ENCODE data around the gene DZIP1L.
"Not testable (repeated sequence)": the region's sequence is repeated elsewhere in the genome, so short reads cannot be mapped to it uniquely, and the experiment has no call there.

The DZIP1L gene, protein sequence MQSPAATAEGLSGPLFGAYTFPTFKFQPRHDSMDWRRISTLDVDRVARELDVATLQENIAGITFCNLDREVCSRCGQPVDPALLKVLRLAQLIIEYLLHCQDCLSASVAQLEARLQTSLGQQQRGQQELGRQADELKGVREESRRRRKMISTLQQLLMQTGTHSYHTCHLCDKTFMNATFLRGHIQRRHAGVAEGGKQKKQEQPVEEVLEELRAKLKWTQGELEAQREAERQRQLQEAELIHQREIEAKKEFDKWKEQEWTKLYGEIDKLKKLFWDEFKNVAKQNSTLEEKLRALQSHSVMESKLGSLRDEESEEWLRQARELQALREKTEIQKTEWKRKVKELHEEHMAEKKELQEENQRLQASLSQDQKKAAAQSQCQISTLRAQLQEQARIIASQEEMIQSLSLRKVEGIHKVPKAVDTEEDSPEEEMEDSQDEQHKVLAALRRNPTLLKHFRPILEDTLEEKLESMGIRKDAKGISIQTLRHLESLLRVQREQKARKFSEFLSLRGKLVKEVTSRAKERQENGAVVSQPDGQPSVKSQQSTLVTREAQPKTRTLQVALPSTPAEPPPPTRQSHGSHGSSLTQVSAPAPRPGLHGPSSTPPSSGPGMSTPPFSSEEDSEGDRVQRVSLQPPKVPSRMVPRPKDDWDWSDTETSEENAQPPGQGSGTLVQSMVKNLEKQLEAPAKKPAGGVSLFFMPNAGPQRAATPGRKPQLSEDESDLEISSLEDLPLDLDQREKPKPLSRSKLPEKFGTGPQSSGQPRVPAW

DNA sequence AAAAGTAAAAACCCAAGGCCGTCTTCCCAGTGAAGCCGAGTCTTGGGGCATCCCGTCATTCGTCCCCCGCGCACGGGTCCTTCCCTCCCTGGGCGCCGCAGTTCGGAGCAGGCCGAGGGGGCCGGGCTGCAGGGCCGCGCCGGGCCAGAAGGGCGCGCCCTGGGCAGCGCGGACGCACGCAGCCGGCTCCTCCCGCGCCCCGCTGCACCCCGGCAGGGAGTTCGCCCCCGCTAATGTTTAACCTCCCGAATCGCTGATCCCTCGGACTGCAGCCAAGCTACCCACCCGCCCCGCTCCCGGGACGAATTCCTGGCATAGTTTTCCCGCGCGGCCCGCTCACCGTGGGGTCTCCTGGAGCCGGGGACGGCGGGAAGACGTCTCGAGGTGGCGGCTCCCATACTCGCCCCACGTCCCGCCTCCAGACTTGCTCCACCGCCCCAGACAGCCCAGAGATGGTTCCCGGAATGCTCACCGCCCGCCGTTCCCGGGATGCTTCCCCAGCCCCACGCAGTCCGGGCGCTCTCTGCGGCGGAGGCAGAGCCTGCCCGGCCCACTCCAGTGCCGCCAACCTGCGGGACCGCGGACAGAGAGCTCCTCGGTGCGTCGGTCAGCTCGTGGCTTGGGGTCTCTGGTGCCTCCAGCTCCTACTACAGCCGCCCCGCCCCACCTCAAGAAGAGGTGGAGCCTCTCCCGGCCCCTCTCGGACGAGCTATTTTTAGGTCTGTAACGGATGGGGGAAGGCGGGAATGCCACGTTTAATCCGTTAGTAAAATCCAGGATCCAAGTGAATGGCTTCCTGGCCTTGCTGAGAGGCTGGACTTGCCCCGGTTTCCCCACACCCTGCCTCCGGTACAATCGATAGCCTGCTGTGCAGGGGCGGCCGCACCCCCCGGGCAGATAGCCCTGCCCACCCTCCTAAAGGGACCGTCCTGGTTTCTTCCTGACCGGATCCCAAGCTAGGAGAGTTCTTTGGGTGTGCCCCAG is at the start of gene DZIP1L:
Gene DZIP1L (minus strand): TSS at position 621 of the 984 bp plus-strand sequence. CDS start 11,637 bp downstream, outside the sequence.
- peak; percentile 63 for DNase-seq

DNA sequence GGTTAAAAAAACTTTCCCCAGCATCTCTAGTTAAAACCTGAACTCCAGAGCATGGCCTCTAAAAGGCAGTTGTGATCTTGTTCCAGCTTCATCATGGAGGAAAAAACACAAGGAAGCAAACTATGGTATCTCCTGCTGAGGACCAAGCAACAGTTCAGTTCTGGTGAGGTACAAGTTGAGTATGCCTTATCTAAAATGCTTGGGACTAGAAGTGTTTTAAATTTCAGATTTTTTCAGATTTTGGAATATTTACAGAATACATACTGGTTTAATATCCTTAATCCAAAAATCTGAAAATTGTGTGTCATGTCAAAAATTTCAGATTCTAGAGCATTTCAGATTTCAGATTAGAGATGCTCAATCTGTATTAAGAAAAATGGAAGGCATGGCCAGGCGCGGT is 49.7 kb upstream of the DZIP1L start:
- no peak for DNase-seq

DNA sequence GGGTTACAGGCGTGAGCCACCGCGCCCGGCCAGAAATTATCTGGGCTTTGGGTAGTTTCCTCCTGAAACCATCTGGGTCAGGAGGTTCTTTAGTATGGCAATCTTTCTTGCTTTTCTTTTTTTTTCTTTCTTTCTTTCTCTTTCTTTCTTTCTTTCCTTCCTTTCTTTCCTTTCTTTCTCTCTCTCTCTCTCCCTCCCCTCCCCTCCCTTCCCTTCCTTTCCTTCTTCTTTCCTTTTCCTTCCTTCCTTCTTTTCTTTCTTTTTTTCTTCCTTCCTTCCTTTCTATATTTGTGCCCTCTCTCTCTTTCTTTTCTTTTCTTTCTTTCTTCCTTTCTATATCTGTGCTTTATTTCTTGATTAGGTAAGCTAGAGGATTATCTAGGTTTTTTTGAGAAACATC is 42.3 kb upstream of the DZIP1L start:
- DNase-seq, result no peak

DNA sequence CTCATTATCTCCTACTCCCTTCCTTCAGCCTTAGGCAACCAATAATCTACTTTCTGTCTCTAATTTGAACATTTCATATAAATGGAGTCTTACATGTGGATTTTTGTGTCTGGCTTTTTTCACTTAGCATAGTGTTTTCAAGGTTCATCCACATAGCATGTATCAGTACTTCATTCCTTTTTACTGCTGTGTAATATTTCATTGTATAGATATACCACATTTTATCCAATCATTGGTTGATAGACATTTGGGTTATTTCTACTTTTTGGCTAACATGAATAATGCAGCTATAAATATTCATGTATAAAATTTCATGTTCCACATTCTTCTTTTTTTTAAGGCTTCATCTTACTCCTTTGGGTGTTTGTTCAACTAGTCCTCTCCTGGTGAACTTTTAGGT is 39.1 kb upstream of the DZIP1L start:
- DNase-seq, result no peak

DNA sequence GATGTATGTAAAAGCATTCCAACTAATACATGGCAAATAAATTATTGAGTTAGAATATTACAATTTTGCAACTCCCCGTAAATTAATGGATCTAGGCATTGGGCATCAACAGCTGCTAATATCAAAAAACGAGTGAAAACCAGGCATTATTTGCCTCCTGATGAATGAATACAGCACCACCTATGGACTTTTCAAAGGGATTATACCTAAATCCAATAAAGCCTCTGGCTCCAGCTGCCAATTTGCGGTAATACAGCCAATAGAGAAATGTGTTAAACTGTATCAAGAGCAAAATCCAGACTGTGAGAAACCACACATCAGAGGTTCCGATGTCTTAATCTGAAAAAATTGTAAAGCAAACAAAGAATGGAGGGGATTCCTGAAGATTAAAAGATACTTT is 33.1 kb upstream of the DZIP1L start:
- no peak for DNase-seq

DNA sequence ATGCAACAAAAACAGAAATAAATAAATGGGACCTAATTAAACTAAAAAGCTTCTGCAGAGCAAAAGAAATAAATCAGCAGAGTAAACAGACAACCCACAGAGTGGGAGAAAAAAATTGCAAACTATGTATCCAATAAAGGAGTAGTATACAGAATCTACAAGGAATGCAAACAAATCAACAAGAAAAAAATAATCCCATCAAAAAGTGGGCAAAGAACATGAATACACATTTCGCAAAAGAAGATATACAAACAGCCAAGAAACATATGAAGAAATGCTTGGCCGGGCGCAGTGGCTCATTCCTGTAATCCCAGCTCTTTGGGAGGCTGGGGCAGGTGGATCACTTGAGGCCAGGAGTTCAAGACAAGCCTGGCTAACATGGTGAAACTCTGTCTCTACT is 26.8 kb upstream of the DZIP1L start:
- DNase-seq, result not testable (repeated sequence)

DNA sequence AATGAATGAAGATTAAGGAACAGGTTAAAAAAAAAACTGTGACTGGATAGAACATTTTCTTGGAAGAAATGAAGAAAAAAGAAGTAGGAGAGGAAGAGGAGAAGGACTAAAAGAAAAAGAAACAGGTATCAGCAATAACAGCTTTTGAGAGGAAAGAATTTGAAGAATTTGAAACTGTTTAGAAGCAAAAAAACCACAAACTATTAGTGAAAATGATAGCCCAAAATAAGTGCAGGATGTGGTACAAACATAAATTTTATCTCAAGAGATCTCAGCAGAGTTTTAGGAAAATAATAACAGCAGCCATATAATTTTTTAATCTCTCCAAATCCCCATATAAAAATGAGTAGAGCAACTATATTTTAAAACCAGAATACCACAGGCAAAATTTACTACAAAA is 25.5 kb upstream of the DZIP1L start:
- DNase-seq, result no peak

DNA sequence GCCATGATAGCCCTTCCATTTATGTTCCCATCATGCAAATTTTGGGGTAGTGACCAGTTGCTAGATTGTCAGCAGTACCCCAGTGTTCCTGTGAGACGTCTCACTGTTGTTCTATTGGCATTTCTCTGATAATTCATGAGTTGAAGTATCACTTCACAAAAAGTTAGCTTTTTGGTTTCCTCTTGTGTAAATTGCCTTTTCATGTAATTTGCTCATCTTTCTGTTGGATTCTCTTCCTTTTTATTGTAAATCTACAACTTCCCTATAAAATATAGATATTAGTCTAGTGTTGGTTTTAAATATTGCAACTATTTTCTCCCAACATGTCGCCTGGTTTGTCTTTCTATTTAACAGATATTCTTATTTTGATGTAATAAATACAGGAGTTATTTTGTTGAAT is 24.3 kb upstream of the DZIP1L start:
- DNase-seq, result no peak

DNA sequence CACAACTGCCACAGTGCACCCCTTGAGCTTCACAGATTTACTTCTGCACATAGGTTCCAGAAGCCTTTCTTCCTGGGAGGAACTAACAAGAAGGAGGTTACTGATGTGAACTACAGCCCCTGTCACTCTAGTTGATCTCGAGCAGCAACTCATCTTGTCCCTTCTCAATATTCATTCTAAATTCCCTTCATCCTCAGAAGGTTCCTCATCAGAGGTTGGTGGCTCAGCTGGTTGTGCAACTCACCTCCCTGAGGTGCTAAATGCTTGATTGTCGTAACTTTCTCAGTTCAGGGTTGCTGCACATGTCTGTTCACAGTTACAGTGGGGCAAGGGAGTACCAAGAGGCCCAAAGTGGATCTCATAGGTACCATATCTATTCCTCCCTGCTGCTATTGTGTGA is 22.5 kb upstream of the DZIP1L start:
- no peak for DNase-seq

DNA sequence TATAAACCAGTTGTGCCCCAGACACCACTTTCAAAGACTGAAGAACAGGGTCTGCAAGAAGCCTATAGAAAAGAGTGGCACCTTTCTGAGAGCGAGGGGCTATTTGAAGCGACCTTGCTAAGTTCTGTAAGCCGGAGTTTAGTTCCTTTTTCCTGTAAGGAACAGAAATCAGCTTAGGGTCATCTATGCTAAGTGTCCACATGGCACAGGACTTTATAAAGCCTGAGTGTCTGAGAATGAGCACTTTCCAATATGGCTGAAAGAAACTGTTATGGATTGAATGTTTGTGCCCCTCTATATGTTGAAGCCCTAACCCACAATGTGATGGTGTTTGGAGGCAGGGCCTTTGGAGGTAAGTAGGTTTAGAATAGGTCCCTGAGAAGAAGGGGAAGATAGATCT is 20.8 kb upstream of the DZIP1L start:
- DNase-seq, result no peak

DNA sequence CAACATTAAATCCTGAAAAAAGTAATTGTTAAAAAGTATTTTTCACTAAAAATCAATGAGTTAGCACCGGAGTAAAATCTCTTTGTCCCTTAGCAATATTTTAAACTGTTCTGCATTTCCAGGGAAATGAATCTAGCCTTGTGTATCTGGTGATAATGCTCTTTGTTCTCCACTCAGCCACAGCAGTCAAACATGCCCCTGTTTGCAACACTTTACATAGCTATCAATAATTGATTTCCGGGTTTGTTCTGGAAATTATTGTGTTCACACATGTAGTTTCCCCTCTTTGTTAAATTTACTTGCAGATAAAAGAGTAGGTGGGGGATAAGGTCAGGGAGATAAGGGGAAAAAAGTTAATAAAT is 20.4 kb upstream of the DZIP1L start:
- DNase-seq, result no peak

DNA sequence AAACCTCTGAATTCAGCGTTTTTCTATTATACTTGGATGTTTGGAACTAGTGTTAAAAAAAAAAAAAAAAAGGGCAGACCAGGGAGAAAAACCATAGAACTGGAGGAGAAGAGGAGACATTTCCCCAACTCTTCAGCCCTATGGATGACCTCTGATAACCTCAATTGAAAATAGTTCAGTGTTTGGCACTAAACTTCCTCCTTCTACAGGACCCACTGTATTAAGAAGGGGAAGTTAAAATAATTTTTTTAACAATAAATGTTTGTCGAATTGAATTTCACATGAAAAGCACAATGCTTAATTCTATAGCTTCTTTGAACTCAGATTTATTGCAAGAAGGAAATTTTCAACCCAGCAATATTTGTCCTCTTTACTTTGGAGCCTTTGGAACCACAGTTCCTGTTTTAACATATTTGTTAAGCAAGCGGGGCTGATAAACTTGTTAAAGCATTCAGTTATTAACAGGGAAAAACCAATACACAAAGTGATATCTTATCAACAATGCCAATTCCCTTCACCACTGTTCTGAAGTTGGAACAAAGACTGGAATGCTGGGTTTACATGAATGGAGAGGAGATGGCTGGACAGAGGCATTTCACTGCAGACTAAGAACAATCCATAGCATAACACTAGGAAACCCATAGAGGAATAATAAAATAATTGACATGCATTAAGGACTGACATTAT is 19.9 kb upstream of the DZIP1L start:
- DNase-seq, result no peak

DNA sequence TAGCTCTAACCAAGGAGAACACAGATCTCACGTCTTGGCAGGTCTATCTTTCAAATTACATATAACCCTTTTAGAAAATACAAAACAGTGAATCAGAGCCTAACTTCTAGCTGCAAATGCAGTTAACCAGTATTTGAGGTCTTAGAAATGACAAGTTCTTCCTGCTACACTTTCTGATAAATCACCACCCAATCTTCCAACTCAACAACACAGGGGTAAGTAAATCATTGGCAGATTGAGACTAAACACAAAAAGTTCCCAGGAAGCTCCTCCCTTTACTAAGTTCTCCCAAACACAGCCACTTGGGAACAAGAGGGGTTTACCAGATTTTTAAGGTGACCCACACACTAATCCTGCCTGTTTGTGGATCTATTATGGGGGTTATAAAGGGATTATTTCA is 16.8 kb upstream of the DZIP1L start, which contains the start of gene A4GNT:
Gene A4GNT (minus strand): TSS at position 152 of the 400 bp plus-strand sequence. CDS start 1,134 bp downstream, outside the sequence.
- DNase-seq, result no peak

DNA sequence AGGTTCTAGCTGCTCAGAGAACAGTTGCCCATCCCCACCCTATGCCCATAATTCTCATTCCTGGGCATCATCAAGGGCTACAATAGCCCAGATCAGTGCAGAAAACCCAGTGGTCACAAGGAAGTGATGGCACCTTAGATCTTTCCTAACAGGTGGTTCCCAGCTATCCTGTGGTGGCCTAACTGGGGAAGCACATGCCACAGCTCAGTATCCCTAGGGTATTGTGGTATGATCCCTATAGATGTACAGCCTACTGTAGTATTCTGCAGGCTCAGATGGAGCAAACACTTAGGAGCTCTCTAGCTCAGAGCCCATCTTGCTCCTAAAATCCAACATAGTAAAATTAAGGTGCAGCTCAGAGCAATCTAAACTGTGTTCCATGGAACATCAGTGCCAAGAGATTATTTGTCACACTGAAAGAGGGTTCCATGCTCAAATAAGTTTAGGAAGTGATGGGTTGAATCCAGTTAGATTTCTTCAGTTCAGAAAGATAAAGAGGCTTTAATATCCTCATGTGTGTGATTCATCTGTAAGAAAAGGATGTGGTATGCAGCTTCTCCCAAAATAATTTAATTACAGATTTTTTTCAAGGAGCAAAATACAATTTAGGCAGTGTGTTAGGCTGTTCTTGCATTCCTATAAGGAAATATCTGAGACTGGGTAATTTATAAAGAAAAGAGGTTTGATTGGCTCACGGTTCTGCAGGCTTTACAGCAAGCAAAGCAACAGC is 12.4 kb upstream of the DZIP1L start:
- DNase-seq, result no peak

DNA sequence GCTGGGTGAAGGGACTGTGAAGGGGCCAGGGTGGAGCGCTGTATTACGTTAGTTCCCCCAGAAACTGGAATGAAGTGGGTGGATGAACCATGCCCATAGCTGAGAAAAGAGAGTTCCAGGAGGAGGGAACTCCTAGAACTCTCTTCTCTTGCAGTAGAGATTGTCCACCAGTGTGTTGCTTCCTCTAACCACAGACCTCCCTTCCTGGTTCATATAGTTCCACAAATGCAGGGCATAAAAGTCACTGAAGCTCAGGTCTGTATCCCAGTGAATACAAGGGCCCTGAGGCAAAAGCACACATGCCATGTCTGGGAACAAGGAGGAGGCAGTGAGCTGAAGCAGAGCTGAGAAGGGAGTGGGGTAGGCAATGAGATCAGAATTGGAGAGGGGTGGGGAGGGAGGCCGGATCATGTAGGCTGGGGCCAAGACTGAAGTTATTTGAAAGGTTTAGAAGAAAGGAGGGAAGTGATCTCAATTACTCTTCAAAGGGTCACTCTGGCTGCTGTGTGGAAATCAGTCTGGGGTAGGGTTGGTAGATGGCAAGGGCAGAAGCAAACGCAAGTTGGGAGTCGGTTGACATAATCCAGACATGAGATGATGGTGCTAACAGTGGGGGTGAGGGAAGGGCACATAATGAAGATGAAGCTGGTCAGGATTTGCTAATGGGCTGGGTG is 10.3 kb upstream of the DZIP1L start:
- no peak for DNase-seq

DNA sequence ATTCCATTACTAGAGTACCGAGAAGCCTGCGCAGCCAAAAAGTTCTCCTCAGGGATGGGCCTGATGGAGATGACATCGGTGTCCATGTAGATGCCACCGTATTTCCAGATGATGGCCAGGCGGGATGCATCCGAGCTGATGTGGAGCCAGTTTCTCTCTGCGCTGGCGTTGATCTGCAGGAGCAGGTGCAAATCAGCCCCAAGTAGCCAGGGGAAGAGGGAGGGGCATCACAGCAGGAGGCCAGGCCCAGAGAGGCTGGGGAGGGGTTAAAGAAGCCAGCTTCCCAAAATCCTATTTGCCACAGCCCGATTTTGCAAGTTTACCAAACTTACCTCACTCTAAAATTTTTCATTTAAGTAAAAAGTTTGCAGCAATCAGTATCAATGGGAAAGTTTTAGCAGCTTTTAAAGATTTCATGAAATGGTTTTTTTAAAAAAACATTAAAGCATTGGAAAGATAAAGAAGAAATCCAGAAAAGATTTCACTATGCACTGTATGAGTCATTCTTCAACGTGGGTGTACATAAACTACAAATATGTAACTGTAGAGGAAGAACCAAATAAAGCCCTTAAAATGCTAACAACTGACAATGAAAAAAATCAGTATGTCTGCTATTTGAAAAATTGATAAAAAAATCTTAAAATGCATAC is 9.4 kb upstream of the DZIP1L start:
- no peak for DNase-seq

DNA sequence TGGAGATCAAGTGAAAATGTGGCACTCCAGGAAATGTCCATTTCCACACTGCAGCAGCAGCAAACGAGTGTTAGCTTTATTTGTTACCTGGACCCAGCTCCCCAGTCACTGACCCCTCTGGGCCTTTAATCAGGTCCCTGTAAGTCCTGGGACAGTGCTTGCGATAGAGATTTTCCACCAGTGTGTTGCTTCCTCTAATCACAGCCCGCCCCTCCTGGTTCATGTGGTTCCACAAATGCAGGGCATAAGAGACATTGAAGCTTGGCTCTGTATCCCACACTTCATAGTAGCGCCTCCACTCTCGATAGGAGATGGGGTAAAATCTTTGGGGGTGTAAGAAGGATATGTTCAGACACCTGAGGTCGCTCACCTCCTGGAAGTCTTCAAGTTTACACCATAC is 8.8 kb upstream of the DZIP1L start:
- no peak for DNase-seq

DNA sequence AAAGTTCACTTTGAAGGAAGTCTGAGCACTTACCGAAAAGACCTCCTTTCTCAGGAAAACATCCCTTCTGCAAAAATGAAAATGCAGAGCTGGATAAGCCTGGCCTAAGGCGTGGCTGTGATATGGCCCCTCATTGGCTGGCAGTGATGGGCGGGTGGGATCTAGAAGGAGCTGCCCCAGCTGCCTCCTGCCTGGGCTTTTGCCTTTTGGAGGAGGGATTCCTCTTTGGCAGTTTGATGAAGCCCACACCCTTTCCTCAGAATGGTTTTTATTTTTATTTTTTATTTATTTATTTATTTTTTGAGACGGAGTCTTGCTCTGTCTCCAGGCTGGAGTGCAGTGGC is 4.0 kb upstream of the DZIP1L start:
- DNase-seq, result no peak

DNA sequence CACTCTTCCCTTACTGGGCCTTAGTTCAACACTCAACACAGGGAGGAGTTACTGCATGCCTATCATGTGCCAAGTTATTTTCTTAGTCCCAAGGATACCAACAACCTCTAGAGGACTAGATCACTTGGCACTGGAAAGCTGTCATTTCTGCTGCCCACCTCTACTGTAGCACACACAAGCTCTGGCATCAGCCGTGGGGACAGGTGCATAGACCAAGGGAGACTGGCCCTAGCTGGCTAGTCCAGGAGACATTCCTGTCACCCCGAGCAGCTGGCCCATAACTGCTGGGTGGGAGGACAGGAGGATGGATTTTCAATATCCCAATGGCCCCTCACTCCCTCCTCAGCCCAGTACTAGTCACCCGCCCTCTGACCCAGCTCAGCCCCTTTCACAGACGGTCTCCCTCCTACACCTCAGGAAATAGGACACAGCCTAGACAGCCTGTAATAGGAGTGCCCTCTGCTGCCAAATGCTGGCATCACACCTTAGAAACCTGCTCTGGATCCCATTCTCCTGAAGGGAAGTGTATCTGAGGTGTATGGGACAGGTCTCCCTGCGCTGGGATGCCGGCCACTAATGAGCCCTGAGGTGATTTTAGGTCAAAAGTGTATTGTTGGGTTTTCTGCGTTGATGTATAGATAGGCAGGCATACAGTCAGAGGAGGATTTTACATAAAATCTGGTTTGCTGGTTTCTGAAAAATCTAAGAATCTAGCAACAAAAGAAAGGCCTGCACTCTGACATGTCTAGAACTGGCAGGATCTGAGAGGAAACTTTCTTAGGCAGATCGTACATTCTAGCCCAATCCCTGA is 3.4 kb upstream of the DZIP1L start:
- DNase-seq, result peak; percentile 78

DNA sequence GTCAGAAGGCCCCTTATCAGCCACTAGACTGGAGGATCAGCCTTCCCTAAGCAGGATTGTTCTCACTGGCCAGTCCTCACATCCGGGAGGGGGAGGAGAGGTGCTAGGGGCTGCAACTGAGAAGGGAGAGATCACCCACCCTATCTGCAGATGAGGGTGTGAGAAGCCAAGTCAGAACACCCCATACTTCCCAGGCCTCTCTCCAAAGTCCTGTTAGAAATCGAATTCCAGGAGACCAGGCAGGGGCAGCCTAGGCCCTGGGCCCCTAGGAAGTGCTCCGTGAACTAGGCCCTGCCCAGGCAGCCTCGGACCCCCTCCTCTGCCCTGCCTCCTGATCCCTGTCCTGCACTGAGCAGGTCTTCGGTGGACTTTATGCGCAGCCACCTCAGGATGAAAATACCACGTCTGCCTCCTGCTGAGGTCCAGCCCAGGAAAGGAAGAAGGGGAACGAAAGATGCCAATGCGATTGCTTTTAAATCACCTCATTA is 933 bp downstream of the DZIP1L start:
- DNase-seq, result no peak
